OCI-LY1 (cell line): ENCODE data around the gene ASZ1.

Source experiments
- CTCF ChIP-seq: fragments of 200-600 bp; sonication (generic), shearing (Covaris generic); IDR thresholded peaks from 2 replicates; pipeline ENCODE4 v1.5.1; 2017; ENCODE audit warnings: mild to moderate bottlenecking, antibody characterized with exemption, low read length, moderate library complexity, mixed read lengths
- EZH2 ChIP-seq: fragments of 200-600 bp; sonication (generic), shearing (Covaris generic); IDR thresholded peaks from 2 replicates; pipeline ENCODE4 v1.8.0; 2017; ENCODE audit warnings: borderline replicate concordance, mixed run types, mild to moderate bottlenecking, antibody characterized with exemption, low read length, moderate library complexity, mixed read lengths

- peak; percentile 61 for TF ChIP-seq CTCF
- no peak for TF ChIP-seq EZH2
Measured at GRCh38 chr7:117399820-117400422, 27.4 kb downstream of the ASZ1 start.
